K562 (cell line): ENCODE measurements around the gene TMEM45A.

ENCODE experiments used
- ELF4 ChIP-seq: fragments of 450-650 bp; formaldehyde crosslinking; IDR thresholded peaks from 2 replicates; pipeline ENCODE4 v1.4.0; 2022; ENCODE audit warnings: missing genetic modification characterization
- TF ChIP-seq, protein P1 (sequence below), 2 experiments: IDR thresholded peaks; 2 replicates each; pipeline ENCODE4 v1.6.1; 2012; ENCODE audit warnings: improper control_type of control experiment in 2 of 2, low read depth in 2 of 2, low read length in 2 of 2, borderline replicate concordance in 1 of 2

DNA sequence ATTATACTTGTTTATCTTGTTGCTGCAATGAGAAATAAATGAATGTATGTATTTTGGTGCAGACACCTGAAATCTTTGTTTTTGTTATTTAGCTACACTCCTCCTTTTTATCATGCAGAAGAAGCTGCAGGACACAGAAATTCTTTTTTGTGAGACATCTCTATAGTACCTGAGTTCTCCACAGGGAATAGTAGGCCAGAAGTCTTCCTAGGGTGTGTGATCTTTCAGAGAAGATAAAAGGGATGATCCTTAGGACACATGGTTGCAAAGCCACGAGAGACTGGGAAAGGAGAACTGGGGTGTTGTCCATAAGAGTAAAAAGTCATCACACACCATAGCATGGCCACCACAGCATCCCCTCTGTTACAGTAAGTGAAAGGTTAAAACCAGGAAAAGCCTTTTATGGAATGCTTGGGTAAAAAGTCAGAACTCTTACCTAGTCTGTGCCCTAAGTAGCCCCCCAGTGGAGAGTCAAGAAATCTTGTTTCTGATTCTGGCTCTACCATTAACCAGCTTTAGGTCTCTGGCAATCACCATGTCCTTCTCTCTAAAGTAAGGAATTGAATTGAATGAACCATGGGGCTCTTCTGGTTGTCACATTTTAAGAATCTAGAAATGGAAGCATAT is 85.1 kb downstream of the TMEM45A start:
- no peak for TF ChIP-seq ELF4 (CRISPR knock-in tag)
- TF ChIP-seq, protein P1, sequence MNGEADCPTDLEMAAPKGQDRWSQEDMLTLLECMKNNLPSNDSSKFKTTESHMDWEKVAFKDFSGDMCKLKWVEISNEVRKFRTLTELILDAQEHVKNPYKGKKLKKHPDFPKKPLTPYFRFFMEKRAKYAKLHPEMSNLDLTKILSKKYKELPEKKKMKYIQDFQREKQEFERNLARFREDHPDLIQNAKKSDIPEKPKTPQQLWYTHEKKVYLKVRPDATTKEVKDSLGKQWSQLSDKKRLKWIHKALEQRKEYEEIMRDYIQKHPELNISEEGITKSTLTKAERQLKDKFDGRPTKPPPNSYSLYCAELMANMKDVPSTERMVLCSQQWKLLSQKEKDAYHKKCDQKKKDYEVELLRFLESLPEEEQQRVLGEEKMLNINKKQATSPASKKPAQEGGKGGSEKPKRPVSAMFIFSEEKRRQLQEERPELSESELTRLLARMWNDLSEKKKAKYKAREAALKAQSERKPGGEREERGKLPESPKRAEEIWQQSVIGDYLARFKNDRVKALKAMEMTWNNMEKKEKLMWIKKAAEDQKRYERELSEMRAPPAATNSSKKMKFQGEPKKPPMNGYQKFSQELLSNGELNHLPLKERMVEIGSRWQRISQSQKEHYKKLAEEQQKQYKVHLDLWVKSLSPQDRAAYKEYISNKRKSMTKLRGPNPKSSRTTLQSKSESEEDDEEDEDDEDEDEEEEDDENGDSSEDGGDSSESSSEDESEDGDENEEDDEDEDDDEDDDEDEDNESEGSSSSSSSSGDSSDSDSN (IDR thresholded peaks at IDR 0.05; ENCODE audit: borderline replicate concordance in 1 of 2, low read depth in 2 of 2, low read length in 2 of 2), result no peak
